SK-N-SH treated with all-trans-retinoic acid at 6 μM for 48 hours (cell line): ENCODE data around the gene TMEM178B.
"Not testable (repeated sequence)": the region's sequence is repeated elsewhere in the genome, so short reads cannot be mapped to it uniquely, and the experiment has no call there.

Experiments used
- ATAC-seq: fragments of 200-7000 bp; cut with Tn5 transposase; 3 replicates; pipeline ENCODE4 v1.9.1; 2020; ENCODE audit warnings: mild to moderate bottlenecking, moderate library complexity
- ARNTL ChIP-seq: fragments of 450-650 bp; formaldehyde crosslinking; IDR thresholded peaks from 2 replicates; pipeline ENCODE4 v1.5.0; 2020; ENCODE audit warnings: low read depth, mild to moderate bottlenecking, moderate library complexity, borderline replicate concordance
- BACH2 ChIP-seq: fragments of 250-450 bp; sonication (Bioruptor Pico); IDR thresholded peaks from 2 replicates; pipeline ENCODE4 v1.9.0; 2021; ENCODE audit warnings: mild to moderate bottlenecking, borderline replicate concordance
- CSDC2 ChIP-seq: fragments of 250-450 bp; sonication (Bioruptor Pico); IDR thresholded peaks from 2 replicates; pipeline ENCODE4 v1.5.0; 2020; ENCODE audit warnings: mild to moderate bottlenecking, moderate library complexity
- ESRRG ChIP-seq: fragments of 250-450 bp; sonication (Bioruptor Pico); IDR thresholded peaks from 2 replicates; pipeline ENCODE4 v1.6.1; 2021; ENCODE audit warnings: mild to moderate bottlenecking
- GLIS3 ChIP-seq: fragments of 250-450 bp; sonication (Bioruptor Pico); IDR thresholded peaks from 2 replicates; pipeline ENCODE4 v1.5.0; 2020; ENCODE audit warnings: mild to moderate bottlenecking, moderate library complexity
- ISL1 ChIP-seq: fragments of 250-450 bp; sonication (Bioruptor Pico); IDR thresholded peaks from 2 replicates; pipeline ENCODE4 v2.1.2; 2022; ENCODE audit warnings: mild to moderate bottlenecking, moderate library complexity
- OSR1 ChIP-seq: fragments of 250-450 bp; sonication (Bioruptor Pico); IDR thresholded peaks from 2 replicates; pipeline ENCODE4 v1.8.0; 2022; ENCODE audit warnings: moderate library complexity, mild to moderate bottlenecking, inconsistent platforms
- RARB ChIP-seq: fragments of 250-450 bp; sonication (Bioruptor Pico); IDR thresholded peaks from 2 replicates; pipeline ENCODE4 v1.8.0; 2021; ENCODE audit warnings: mild to moderate bottlenecking, moderate library complexity
- TCF4 ChIP-seq: fragments of 250-450 bp; sonication (Bioruptor Pico); IDR thresholded peaks from 2 replicates; pipeline ENCODE4 v1.8.0; 2021; ENCODE audit warnings: mild to moderate bottlenecking, moderate library complexity, borderline replicate concordance
- TOX ChIP-seq: fragments of 250-450 bp; sonication (Bioruptor Pico); IDR thresholded peaks from 2 replicates; pipeline ENCODE4 v1.8.0; 2021; ENCODE audit warnings: mild to moderate bottlenecking, moderate library complexity, borderline replicate concordance
- ZC3H10 ChIP-seq: fragments of 250-450 bp; sonication (Bioruptor Pico); IDR thresholded peaks from 2 replicates; pipeline ENCODE4 v1.5.1; 2021; ENCODE audit warnings: mild to moderate bottlenecking, moderate library complexity
- ZFP3 ChIP-seq: fragments of 250-450 bp; sonication (Bioruptor Pico); IDR thresholded peaks from 2 replicates; pipeline ENCODE4 v1.5.0; 2020; ENCODE audit warnings: mild to moderate bottlenecking, moderate library complexity
- ZFP30 ChIP-seq: fragments of 450-650 bp; formaldehyde crosslinking; IDR thresholded peaks from 2 replicates; pipeline ENCODE4 v1.5.0; 2022; ENCODE audit warnings: mild to moderate bottlenecking, moderate library complexity
- ZNF565 ChIP-seq: fragments of 450-650 bp; formaldehyde crosslinking; conservative IDR thresholded peaks from 2 replicates; pipeline ENCODE4 v1.5.0; 2020; ENCODE audit warnings: low read depth, mild to moderate bottlenecking, moderate library complexity
- ZNF70 ChIP-seq: fragments of 450-650 bp; formaldehyde crosslinking; IDR thresholded peaks from 2 replicates; pipeline ENCODE4 v1.5.0; 2020; ENCODE audit warnings: mild to moderate bottlenecking, moderate library complexity
- TF ChIP-seq, protein P1 (sequence below): fragments of 250-450 bp; sonication (Bioruptor Pico); IDR thresholded peaks from 2 replicates; pipeline ENCODE4 v1.5.1; 2021; ENCODE audit warnings: mild to moderate bottlenecking, moderate library complexity
- TF ChIP-seq, protein P2 (sequence below): fragments of 250-450 bp; sonication (Bioruptor Pico); IDR thresholded peaks from 2 replicates; pipeline ENCODE4 v1.5.1; 2020; ENCODE audit warnings: low read depth, mild to moderate bottlenecking, moderate library complexity
- TF ChIP-seq, protein P3 (sequence below): fragments of 250-450 bp; sonication (Bioruptor Pico); IDR thresholded peaks from 2 replicates; pipeline ENCODE4 v1.5.0; 2020; ENCODE audit warnings: mild to moderate bottlenecking, moderate library complexity
- TF ChIP-seq, protein P4 (sequence below): fragments of 250-450 bp; sonication (Bioruptor Pico); IDR thresholded peaks from 2 replicates; pipeline ENCODE4 v1.8.0; 2020; ENCODE audit warnings: mild to moderate bottlenecking, moderate library complexity, borderline replicate concordance

Gene TMEM178B

GRCh38 chr7:141193066-141193465 is 119.2 kb downstream of the TMEM178B start:
- TF ChIP-seq, protein P1, sequence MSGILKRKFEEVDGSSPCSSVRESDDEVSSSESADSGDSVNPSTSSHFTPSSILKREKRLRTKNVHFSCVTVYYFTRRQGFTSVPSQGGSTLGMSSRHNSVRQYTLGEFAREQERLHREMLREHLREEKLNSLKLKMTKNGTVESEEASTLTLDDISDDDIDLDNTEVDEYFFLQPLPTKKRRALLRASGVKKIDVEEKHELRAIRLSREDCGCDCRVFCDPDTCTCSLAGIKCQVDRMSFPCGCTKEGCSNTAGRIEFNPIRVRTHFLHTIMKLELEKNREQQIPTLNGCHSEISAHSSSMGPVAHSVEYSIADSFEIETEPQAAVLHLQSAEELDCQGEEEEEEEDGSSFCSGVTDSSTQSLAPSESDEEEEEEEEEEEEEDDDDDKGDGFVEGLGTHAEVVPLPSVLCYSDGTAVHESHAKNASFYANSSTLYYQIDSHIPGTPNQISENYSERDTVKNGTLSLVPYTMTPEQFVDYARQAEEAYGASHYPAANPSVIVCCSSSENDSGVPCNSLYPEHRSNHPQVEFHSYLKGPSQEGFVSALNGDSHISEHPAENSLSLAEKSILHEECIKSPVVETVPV, result no peak
- TF ChIP-seq RARB (CRISPR knock-in tag), result no peak
- TF ChIP-seq, protein P2, sequence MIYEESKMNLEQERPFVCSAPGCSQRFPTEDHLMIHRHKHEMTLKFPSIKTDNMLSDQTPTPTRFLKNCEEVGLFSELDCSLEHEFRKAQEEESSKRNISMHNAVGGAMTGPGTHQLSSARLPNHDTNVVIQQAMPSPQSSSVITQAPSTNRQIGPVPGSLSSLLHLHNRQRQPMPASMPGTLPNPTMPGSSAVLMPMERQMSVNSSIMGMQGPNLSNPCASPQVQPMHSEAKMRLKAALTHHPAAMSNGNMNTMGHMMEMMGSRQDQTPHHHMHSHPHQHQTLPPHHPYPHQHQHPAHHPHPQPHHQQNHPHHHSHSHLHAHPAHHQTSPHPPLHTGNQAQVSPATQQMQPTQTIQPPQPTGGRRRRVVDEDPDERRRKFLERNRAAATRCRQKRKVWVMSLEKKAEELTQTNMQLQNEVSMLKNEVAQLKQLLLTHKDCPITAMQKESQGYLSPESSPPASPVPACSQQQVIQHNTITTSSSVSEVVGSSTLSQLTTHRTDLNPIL (CRISPR knock-in tag), result no peak
- no peak for TF ChIP-seq ISL1 (CRISPR knock-in tag)
- TF ChIP-seq ZFP3 (CRISPR knock-in tag), result no peak
- no peak for TF ChIP-seq ZNF565 (CRISPR knock-in tag)
- no peak for TF ChIP-seq ZC3H10 (CRISPR knock-in tag)
- no peak for TF ChIP-seq TCF4
- no peak for TF ChIP-seq BACH2
- TF ChIP-seq, protein P3, sequence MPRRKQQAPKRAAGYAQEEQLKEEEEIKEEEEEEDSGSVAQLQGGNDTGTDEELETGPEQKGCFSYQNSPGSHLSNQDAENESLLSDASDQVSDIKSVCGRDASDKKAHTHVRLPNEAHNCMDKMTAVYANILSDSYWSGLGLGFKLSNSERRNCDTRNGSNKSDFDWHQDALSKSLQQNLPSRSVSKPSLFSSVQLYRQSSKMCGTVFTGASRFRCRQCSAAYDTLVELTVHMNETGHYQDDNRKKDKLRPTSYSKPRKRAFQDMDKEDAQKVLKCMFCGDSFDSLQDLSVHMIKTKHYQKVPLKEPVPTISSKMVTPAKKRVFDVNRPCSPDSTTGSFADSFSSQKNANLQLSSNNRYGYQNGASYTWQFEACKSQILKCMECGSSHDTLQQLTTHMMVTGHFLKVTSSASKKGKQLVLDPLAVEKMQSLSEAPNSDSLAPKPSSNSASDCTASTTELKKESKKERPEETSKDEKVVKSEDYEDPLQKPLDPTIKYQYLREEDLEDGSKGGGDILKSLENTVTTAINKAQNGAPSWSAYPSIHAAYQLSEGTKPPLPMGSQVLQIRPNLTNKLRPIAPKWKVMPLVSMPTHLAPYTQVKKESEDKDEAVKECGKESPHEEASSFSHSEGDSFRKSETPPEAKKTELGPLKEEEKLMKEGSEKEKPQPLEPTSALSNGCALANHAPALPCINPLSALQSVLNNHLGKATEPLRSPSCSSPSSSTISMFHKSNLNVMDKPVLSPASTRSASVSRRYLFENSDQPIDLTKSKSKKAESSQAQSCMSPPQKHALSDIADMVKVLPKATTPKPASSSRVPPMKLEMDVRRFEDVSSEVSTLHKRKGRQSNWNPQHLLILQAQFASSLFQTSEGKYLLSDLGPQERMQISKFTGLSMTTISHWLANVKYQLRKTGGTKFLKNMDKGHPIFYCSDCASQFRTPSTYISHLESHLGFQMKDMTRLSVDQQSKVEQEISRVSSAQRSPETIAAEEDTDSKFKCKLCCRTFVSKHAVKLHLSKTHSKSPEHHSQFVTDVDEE, result no peak
- TF ChIP-seq ZNF70 (CRISPR knock-in tag), result no peak
- TF ChIP-seq ESRRG (CRISPR knock-in tag), result no peak
- no peak for TF ChIP-seq OSR1 (CRISPR knock-in tag)
- TF ChIP-seq, protein P4, sequence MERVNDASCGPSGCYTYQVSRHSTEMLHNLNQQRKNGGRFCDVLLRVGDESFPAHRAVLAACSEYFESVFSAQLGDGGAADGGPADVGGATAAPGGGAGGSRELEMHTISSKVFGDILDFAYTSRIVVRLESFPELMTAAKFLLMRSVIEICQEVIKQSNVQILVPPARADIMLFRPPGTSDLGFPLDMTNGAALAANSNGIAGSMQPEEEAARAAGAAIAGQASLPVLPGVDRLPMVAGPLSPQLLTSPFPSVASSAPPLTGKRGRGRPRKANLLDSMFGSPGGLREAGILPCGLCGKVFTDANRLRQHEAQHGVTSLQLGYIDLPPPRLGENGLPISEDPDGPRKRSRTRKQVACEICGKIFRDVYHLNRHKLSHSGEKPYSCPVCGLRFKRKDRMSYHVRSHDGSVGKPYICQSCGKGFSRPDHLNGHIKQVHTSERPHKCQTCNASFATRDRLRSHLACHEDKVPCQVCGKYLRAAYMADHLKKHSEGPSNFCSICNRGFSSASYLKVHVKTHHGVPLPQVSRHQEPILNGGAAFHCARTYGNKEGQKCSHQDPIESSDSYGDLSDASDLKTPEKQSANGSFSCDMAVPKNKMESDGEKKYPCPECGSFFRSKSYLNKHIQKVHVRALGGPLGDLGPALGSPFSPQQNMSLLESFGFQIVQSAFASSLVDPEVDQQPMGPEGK (CRISPR knock-in tag), result no peak
- TF ChIP-seq ARNTL, result no peak
- TF ChIP-seq ZFP30 (CRISPR knock-in tag), result no peak
- ATAC-seq, result no peak

DNA sequence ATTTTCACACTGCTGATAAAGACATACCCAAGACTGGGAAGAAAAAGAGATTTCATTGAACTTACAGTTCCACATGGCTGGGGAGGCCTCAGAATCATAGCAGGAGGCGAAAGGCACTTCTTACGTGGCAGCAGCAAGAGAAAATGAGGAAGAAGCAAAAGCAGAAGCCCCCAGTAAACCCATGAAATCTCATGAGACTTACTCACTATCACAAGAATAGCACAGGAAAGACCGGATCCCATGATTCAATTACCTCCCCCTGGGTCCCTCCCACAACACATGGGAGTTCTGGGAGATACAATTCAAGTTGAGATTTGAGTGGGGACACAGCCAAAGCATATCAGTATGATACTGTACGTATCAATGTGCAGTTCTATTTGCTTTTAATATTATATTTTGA is 121.9 kb downstream of the TMEM178B start:
- not testable (repeated sequence) for ATAC-seq

DNA sequence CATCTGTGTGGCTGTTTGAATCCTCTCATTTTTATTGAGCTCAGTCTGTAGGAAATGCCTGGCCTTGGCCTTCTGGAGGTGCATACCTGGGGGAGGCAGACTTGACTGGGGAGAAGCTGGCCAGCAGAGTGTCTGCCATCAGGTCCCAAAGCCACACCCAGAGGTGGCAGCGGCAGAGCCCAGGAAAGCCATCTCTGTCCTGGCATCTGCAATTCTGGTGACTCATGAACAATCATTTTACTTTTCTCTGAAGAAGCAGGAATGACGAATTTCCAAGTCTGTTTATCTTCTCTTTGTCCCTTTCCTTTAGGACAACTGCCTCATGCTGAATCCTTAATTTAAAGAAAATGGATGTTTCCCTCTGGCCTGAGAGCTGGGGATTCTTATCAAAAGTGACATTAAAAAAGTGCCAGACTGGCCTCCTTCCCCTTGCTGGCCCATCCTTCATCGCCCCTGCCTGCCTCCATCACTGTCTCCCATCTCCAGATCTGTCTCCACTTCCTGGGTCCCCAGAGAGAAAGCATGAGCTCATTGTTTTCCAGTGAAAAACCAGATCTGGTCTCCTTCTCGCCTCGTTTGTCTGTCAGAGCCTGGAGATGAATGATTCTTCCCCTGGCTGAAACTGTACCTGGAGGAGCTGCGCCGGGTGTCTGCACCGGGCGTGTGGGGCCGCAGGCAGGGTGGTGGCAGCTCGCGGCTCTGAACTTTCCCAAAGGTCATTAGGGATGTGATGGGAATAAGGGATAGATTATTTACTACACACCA is 124.5 kb downstream of the TMEM178B start:
- TF ChIP-seq CSDC2 (CRISPR knock-in tag), result no peak
- TF ChIP-seq GLIS3 (CRISPR knock-in tag), result no peak
- TF ChIP-seq, protein P2 (CRISPR knock-in tag), result no peak
- no peak for TF ChIP-seq TOX
- no peak for TF ChIP-seq ZC3H10 (CRISPR knock-in tag)
- TF ChIP-seq TCF4, result no peak
- no peak for ATAC-seq
